Embryonic facial prominence (tissue), 1 donor: ENCODE results near the gene SS18L1.

ENCODE experiments used
- DNase-seq: peaks from one replicate; pipeline ENCODE4 v3.0.0-alpha.2; 2016; ENCODE audit errors: extremely low spot score

Gene SS18L1

GRCh38 chr20:62210496-62210855, 66.9 kb downstream of the SS18L1 start:
- DNase-seq, result no peak

- no peak for DNase-seq
Observed at GRCh38 chr20:62211216-62211615, 67.6 kb downstream of the SS18L1 start.

- DNase-seq, result no peak
Observed at GRCh38 chr20:62211769-62212288, 68.3 kb downstream of the SS18L1 start.

- DNase-seq, result no peak
Observed at GRCh38 chr20:62212299-62212698, 68.7 kb downstream of the SS18L1 start.

GRCh38 chr20:62214067-62214466, 70.5 kb downstream of the SS18L1 start:
- DNase-seq, result no peak

GRCh38 chr20:62215020-62215990, 71.7 kb downstream of the SS18L1 start:
- no peak for DNase-seq

GRCh38 chr20:62215991-62216635, 72.5 kb downstream of the SS18L1 start:
- no peak for DNase-seq

- no peak for DNase-seq
Observed at GRCh38 chr20:62216636-62217566, 73.3 kb downstream of the SS18L1 start.

GRCh38 chr20:62217913-62218773, 74.6 kb downstream of the SS18L1 start:
- no peak for DNase-seq

GRCh38 chr20:62219101-62219991, 75.8 kb downstream of the SS18L1 start:
- no peak for DNase-seq

GRCh38 chr20:62219992-62220665, 76.6 kb downstream of the SS18L1 start, which contains the start of gene HRH3:
TSS of gene HRH3 (minus strand) at chr20:62220278. CDS start at chr20:62219970, 308 bp downstream.
- DNase-seq, result no peak

- no peak for DNase-seq
Observed at GRCh38 chr20:62220666-62221568, 77.3 kb downstream of the SS18L1 start.

GRCh38 chr20:62222266-62222850, 78.8 kb downstream of the SS18L1 start:
- DNase-seq, result no peak

GRCh38 chr20:62222972-62223371, 79.4 kb downstream of the SS18L1 start:
- DNase-seq, result no peak

GRCh38 chr20:62223571-62223970, 80.0 kb downstream of the SS18L1 start:
- DNase-seq, result no peak

GRCh38 chr20:62224113-62224855, 80.7 kb downstream of the SS18L1 start:
- DNase-seq, result no peak

- no peak for DNase-seq
Observed at GRCh38 chr20:62225026-62225425, 81.5 kb downstream of the SS18L1 start.
